22Rv1 (cell line): ENCODE data around the gene RILP.

Experiments
- H3K27ac ChIP-seq: fragments of 450-650 bp; 2 replicates; pipeline ENCODE4 v1.5.1; 2017
- CTCF ChIP-seq: fragments of 450-650 bp; IDR thresholded peaks from 2 replicates; pipeline ENCODE4 v1.5.1; 2017; ENCODE audit warnings: mild to moderate bottlenecking
- ZFX ChIP-seq: fragments of 450-650 bp; IDR thresholded peaks from 2 replicates; pipeline ENCODE4 v1.6.1; 2017; ENCODE audit warnings: antibody characterized with exemption, borderline replicate concordance

RILP gene

GRCh38 chr17:1645207-1646171, 4.2 kb downstream of the RILP start, which contains the start of gene SCARF1:
Gene SCARF1, minus strand, starts transcription at chr17:1645732. Its CDS starts 35 bp downstream, at chr17:1645697.
- H3K27ac ChIP-seq = no peak within 1 kb of the TSS
- TF ChIP-seq CTCF (no peak), ZFX (no peak)

DNA sequence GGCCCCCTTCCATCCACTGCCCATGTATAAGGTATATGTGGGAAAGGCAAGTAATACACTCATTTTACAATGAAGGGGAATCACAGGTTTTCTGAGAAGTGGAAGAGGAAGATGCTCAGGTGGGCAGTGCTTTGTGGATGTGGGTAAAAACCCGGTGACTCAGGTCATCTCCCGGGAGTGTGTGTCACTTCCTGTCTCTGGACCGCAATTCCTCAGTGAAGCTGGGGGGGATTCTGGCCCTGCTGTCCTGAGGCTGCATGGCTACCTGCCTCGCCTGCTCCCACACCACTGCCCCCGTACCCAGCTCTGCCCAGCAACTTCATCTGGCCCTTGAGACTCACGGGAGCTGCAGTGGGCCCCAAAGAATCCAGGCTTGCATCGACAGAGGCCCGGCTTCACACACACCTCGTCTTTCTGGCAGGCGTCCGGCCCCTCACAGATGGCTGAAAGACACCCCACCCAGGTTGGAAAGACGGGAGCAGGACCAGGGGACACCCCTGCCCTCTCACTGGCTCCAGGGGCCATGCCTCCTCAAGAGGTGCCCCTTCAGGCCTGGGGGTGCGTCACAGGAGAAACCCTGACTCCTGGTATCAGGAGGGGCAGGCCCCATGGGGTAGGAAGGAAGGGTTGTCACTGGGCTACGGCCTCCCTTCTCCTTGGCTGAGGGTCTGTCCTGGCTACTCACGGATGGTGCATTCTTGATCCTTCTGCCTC, 5.0 kb downstream of the RILP start:
- 0 out of 2 replicates have a peak overlapping the region, but pooled peaks have one; percentile 22 for H3K27ac ChIP-seq
- TF ChIP-seq ZFX = no peak
- no peak for TF ChIP-seq CTCF

DNA sequence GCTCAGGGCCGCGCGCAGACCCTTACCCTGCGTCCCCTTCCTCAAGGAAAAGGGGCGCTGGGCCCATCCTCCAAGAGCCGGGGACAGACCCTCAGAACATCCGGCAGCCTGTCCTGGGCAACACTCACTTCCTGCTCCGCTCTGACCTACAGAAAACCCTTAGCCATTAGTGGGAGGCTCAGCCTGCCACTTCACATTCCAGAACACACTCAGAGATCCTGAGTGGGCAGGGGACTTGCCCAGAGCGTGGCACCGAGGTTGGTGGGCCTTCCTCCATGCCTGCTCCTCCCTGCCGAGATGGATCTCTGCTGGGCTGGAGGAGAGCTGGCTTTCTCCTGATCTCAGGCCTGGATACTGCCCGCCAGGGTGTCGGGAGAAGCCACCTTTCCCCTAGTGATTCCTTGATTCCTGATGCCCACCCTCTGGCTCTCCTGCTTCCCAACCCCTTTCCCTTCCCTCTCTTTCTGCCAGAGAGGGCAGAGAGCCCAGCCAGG, 5.6 kb downstream of the RILP start:
- TF ChIP-seq CTCF = no peak
- TF ChIP-seq ZFX = no peak
- H3K27ac ChIP-seq = 0 out of 2 replicates have a peak overlapping the region, but pooled peaks have one; percentile 22

DNA sequence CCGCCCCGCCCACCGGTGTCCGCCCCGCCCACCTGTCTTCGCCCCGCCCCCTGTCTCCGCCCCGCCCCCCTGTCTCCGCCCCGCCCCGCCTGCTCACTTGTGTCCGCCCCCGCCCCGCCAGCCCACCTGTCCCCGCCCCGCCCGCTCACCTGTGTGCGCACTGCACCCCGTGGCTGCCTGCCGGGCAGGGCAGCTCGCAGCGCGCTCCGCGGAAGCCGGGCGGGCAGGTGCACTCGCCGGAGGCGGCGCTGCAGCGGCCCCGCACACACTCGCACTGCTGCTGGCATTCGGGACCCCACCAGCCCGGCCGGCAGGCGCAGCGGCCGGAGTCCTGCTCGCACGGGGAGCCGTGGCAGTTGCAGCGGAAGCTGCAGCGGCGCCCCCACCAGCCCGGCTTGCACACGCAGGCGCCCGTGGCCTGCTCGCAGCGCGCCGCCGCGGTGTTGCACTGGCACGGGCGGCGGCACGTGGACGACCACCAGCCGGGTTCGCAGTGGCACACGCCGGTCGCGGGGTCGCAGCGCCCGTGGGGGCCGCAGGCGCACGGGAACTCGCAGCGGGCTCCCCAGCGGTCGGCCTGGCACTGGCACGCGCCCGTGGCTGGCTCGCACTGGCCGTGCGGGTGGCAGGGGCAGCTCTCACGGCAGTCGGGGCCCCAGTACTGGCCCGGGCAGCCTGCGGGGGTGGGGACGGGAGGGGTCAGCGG, 6.2 kb downstream of the RILP start:
- 0 out of 2 replicates have a peak overlapping the region, but pooled peaks have one; percentile 22 for H3K27ac ChIP-seq
- no peak for TF ChIP-seq ZFX
- TF ChIP-seq CTCF = peak; percentile 78

DNA sequence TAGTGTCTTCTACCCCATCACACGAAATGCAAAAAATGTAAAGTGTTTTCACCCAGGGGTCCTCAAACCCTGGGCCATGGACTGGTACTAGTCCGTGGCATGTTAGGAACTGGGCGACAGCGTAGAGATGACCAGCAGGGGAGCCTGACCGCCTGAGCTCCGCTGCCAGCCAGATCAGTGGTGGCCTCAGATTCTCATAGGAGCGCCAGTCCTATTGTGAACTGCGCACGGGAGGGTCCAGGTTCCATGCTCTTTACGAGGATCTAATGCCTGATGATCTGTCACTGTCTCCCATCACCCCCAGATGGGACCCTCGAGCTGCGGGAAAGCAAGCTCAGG, 8.6 kb downstream of the RILP start:
- TF ChIP-seq ZFX (no peak), CTCF (no peak)
- H3K27ac ChIP-seq = no peak overlapping the region

GRCh38 chr17:1640329-1641064, 9.2 kb downstream of the RILP start:
- no peak overlapping the region for H3K27ac ChIP-seq
- no peak for TF ChIP-seq ZFX
- no peak for TF ChIP-seq CTCF
